ENCODE measurements around the gene ZNF277.
"Not testable (repeated sequence)": the region's sequence is repeated elsewhere in the genome, so short reads cannot be mapped to it uniquely, and the experiment has no call there.

ZNF277 gene

DNA sequence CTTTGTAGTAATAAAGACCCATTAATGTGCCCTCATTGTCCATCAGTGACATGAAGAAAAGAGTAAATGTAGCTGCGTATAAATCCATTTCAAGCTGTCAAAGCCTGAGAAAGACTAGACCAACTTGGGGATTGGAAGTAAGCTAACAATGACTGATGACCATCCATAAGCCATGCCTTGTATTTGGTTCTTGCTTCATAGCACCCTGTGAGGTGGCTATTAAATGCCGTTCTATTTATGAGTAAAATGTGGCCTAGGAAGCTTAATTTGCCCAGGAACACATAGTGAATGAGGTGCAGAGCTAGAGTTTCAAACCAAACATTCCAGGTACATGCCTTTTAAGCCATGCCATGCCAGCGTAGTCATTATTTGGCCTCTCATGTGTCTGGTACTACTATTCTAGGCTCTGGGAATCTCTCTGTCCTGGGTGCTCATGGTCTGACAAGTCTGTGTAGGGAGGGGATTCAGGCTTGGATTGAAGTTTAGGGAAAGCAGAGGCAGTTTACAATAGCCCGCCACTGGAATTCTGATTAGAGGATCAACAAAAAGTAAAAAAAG lies 92.1 kb downstream of the ZNF277 start:
- FAIRE-seq = no peak

DNA sequence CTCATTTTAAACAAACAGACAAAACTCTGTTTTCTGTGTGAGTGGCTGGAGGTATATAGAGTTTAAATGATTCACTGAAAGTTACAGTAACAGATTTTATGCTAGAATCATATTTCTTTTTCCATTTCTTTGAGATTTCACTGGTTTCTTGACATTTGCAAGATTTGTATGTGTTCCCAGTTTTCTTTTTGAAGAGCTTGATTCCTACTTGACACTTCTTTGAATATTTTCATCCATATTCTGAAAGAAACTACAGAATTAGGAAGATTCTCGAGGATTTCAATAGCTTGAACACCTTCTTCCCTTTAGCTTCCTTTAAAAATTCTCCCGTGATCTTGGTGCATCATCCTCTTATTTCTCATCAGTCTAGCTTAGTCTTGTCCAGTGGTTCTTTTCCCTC lies 93.6 kb downstream of the ZNF277 start:
- FAIRE-seq = no peak

DNA sequence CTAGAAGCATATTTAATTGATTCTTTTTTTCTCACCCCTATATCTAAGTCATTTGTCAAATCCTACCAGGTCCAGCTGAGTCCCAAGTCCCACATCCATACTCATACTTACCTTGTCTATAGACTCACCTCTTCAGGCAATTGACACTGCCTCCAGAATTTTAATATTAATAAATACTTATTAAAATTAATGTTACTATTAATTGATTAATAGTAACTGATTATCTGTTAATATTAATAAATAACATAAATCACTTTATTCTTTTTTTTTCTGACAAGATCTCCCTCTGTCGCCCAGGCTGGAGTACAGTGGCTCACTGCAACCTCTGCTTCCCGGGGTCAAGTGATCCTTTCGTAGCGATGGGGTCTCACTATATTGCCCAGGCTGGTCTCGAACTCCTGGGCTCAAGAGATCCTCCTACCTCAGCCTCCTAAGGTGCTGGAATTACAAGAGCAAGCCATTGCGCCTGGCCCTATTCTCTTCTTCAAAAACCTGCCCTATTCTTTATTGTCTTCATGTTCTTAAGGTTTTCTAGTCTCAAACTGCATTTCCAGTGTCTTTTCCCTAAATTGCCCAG lies 94.4 kb downstream of the ZNF277 start:
- no peak for FAIRE-seq

- FAIRE-seq = no peak
Observed at GRCh38 chr7:112302566-112302965, 96.1 kb downstream of the ZNF277 start.

- no peak for FAIRE-seq
Observed at GRCh38 chr7:112306903-112307302, 100.4 kb downstream of the ZNF277 start.

- no peak for FAIRE-seq
Observed at GRCh38 chr7:112307506-112307905, 101.0 kb downstream of the ZNF277 start.

DNA sequence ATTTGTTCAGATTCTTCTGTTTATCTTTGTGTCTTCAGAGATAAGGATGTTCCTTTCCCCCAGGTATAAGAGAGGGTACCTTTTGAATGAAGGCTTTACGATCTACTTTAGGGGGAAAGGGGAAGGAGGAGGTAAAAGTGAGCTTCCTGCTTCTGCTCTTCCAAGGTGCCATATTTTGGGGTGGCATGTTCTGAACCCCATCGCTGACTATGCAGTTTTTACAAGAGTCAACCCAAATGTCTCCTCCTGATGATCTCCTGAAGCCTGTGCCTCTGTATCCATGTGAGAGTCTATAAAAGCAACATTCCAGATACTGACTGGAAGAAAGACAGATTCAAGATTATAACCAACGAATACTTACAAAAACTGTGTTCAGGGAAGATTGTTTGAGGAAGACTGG lies 102.5 kb downstream of the ZNF277 start:
- FAIRE-seq = no peak

- FAIRE-seq = not testable (repeated sequence)
Observed at GRCh38 chr7:112316803-112317202, 110.3 kb downstream of the ZNF277 start.

GRCh38 chr7:112322070-112322469 lies 115.6 kb downstream of the ZNF277 start:
- no peak for FAIRE-seq

DNA sequence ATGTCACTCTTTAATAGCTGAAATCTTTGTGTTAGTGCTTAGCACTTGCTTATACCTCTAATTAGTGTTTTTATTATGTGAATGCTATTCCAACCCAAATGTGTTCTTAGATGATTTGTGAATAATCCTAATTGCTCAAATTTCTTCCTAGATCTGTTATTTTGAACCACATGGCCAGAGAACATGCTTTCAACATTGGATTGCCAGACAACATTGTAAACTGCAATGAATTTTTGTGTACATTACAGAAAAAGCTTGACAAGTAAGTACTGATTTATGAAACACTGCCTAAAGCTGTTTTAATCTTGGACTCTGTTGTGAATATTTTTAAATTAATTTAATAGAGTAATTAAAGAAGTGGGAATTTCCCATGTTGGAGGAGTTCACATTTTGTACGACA lies 121.1 kb downstream of the ZNF277 start:
- FAIRE-seq = no peak

GRCh38 chr7:112331492-112331891 lies 125.0 kb downstream of the ZNF277 start:
- FAIRE-seq = no peak

GRCh38 chr7:112334366-112334765 lies 127.9 kb downstream of the ZNF277 start:
- FAIRE-seq = no peak

DNA sequence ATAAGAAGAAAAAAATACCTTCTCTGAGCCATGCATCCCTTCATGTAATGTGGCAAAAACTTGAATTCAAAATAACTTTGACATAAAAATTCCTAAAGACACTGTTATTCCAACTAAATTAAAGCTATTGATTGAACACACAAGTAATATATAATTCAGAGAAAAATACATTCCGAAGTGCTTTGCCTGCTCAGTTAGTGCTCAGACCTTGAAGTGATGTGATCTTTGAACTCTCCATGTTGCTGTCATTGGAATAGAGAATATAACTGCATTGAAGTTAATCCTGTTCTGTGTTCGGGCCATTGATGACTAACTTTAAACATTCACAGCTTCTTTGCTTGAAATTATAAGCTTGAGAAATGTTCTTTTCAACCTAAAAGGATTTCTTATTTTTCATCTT lies 129.8 kb downstream of the ZNF277 start:
- no peak for FAIRE-seq

DNA sequence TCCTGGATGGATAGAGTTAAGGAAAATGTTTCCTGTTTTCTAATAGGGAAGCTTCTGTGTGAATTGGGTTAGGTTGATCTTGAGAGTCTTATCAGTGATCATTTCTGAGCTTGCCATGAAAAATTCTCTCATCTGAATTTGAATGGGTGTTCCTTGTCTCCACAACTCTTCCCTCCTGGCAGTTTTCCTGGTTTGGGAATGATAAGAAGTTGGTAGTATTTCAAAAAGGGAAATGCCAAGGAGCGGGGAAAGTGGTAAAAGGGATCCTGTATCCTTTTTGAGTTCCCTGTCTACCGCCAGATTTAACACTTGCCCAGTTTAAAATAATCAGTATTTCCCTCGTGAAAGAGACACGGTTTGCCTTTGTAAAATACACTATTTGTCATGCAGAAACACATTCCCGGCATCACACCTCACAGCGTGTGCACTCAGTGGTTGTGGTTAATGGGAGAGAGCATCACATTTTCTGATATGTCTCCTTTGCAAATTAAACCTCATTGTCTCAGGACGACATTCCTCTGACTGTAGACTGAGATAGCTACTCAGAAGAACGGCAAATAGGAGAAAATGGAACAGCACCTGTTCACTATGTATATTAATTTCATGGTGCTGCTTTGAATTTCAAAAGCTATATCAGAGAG lies 130.6 kb downstream of the ZNF277 start:
- no peak for FAIRE-seq

GRCh38 chr7:112337892-112338291 lies 131.4 kb downstream of the ZNF277 start:
- FAIRE-seq = no peak

GRCh38 chr7:112338786-112339185 lies 132.3 kb downstream of the ZNF277 start:
- FAIRE-seq = no peak

DNA sequence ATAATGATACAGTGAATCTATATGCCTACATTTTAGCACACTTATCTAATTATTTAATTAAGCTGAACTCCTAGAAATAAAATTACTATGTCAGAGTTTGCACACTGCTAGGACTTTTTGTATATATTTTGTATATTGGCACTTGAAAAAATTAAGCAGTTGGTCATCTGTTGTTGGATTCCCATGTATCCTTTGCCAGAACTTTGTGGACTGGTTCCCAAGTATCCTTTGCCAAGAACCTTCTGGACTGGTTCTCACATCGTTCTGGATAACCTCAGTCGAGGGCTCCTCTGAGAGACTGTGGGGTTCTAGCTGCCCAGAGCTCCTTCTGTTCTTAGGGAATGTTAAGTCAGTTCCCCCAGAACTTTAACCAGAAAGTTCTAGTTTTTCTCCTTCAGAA lies 135.0 kb downstream of the ZNF277 start:
- FAIRE-seq = no peak

DNA sequence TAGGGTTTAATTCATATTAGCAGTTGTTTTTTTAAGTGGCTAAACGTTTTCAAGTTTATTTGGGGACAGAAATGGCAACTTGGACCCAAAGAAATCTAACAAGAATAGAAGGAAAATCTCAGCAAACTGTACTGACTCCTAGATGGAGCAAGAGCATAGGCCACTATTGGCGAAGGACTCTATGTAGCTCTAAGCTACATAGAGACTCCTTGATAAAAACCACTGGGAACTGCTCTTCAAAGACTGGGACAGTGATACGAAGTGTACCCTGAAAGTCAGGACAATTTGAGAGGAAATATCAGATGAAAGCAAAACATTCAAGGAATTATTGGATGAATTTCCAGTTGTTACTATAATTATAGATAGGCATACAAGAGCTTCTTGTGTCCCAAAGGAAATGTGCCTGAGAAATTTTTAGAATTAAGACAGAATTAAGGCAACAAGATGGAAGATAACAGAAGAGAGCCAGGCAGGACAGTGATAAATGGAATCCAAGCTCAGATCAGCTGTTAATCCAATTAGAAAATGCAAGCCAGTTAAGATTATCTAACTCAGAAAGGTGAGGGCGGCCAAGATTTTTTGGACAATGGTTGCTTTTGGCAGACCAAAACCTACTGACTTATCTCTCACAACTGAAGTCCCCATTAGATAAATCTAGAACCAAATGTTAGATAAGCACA lies 140.0 kb downstream of the ZNF277 start:
- no peak for FAIRE-seq

DNA sequence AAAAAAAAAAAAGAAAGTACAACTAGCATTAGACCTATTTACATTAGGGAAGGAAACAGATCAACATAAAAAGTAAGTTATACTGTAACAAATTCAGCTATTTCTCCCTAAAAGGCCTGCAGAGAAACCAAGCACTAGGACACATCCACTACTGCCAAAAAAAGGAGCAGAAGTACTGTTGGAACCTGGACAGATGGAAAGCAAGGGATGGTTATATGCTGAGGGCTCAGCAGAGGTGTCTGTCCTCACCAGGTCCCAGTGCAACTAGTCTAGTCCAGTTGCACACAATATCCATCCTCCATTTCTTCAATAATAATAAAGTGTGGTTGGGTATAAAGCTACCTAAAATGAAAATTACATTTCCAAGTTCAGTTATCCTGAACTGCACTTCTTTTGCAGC lies 140.6 kb downstream of the ZNF277 start:
- no peak for FAIRE-seq

GRCh38 chr7:112350585-112350984 lies 144.1 kb downstream of the ZNF277 start:
- FAIRE-seq = no peak

DNA sequence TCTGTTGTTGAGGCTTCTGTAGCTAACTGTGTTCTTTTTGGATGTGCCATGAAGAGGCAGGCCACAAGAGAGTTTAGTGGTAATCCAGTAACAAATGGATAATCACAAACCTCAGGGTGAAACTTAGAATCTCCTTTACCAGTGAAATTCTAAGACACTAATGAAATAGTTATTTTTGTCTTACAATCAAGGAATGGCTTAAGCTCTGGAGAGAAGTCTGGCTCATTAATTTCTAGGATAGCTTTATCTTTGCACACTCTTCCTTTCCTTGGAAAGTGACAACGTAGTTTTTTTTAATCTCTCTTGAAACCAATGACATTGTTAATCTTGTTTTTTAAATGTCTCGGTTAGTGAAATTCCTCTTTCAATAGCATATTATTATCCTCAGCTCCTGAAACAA lies 150.1 kb downstream of the ZNF277 start:
- no peak for FAIRE-seq

GRCh38 chr7:112357136-112357535 lies 150.6 kb downstream of the ZNF277 start:
- FAIRE-seq = no peak

- FAIRE-seq = no peak
Observed at GRCh38 chr7:112358513-112358912, 152.0 kb downstream of the ZNF277 start.

GRCh38 chr7:112359086-112359485 lies 152.6 kb downstream of the ZNF277 start:
- no peak for FAIRE-seq
